ENCODE results near the gene FSTL4. TPM values are rescaled to one million over a fixed set of nuclear protein-coding genes. Genes with fewer than 3 reads are reported as not detected.

FSTL4 gene
- total RNA-seq, 2 donors from 2014 or later = not detected

DNA sequence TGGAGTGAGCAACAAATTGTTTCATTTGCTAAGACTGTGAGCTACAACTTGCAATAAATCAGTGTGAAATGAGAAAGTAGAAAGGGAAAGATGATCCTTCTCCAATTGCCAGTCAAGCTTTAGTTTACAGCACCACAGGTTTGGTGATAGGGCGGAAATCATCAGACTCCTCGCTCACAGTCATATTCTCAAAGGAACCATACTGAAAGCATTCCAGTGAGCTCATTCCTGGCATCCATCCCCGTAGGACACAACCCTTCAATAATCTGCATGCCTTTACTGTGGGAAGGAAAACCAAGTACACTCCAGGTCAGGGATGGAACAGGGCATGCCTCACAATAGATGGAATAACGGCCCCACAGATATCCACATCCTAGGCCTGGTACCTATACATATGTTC lies 80.7 kb downstream of the FSTL4 start:
- no peak for DNase-seq (ENCODE audit: low spot score)
- H3K27me3 ChIP-seq = no peaks in the 10 kb centered on the region
- H3K9me3 ChIP-seq = no peaks in the 10 kb centered on the region
- H3K4me1 ChIP-seq = no peaks in the 10 kb centered on the region
- no peaks in the 10 kb centered on the region for H3K36me3 ChIP-seq
- no peak overlapping the region for H3K4me3 ChIP-seq
- no peak overlapping the region for H3K27ac ChIP-seq
- no peak for TF ChIP-seq CTCF (IDR thresholded peaks at IDR 0.05)

- Histone ChIP-seq H3K27ac (no peak overlapping the region), H3K36me3 (no peaks in the 10 kb centered on the region), H3K9me3 (no peaks in the 10 kb centered on the region), H3K27me3 (no peaks in the 10 kb centered on the region), H3K4me3 (no peak overlapping the region), H3K4me1 (no peaks in the 10 kb centered on the region)
- DNase-seq (ENCODE audit: low spot score) = no peak
- no peak for TF ChIP-seq CTCF (IDR thresholded peaks at IDR 0.05)
Observed at GRCh38 chr5:133531178-133531577, 81.2 kb downstream of the FSTL4 start.

DNA sequence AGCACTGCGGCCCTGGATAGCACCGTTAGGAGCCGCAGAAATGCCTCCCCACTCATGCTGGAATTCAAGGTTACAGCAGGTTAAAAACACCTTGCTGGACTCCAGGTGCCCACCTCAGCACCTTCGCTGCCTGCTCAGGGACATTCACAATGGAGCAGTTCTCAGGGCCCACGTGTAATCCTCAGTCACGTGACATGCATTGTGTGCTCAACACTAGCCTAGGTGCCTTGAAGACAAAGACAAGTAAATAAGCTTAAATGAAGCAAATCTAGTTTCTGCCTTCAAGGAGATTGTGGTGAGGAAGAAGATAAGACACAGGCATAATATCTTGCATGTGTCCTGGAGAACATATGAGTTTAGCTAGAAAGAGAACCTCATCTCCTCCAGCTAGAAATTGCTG lies 82.1 kb downstream of the FSTL4 start:
- Histone ChIP-seq H3K27ac (no peak overlapping the region), H3K9me3 (no peaks in the 10 kb centered on the region), H3K4me1 (no peaks in the 10 kb centered on the region), H3K4me3 (no peak overlapping the region), H3K36me3 (no peaks in the 10 kb centered on the region), H3K27me3 (no peaks in the 10 kb centered on the region)
- DNase-seq (ENCODE audit: low spot score) = no peak
- TF ChIP-seq CTCF (IDR thresholded peaks at IDR 0.05) = no peak

- Histone ChIP-seq H3K4me1 (no peaks in the 10 kb centered on the region), H3K27me3 (no peaks in the 10 kb centered on the region), H3K9me3 (no peaks in the 10 kb centered on the region), H3K4me3 (no peak overlapping the region), H3K36me3 (no peaks in the 10 kb centered on the region), H3K27ac (no peak overlapping the region)
- no peak for DNase-seq (ENCODE audit: low spot score)
- TF ChIP-seq CTCF (IDR thresholded peaks at IDR 0.05) = no peak
Observed at GRCh38 chr5:133528841-133529240, 83.5 kb downstream of the FSTL4 start.

DNA sequence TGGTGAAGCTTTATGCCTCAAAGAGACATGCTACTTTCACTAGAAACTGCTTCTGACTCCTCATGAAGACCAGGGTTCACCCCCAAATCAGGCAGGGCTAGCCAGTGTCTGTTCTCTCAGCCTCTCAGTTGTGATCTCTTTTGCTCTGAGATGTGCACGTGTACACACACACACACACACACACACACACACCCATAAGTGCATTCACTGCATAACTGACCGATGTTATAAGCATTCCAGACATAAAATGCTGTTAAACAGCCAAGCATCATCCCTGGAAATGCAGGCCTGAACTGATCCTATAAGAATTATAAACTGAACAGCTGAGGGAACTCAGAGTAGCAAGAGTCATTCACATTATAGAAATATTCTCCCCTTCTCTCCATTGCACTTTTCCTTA lies 85.0 kb downstream of the FSTL4 start:
- no peaks in the 10 kb centered on the region for H3K27me3 ChIP-seq
- no peak for DNase-seq (ENCODE audit: low spot score)
- H3K4me1 ChIP-seq = no peaks in the 10 kb centered on the region
- no peak overlapping the region for H3K27ac ChIP-seq
- no peaks in the 10 kb centered on the region for H3K9me3 ChIP-seq
- no peaks in the 10 kb centered on the region for H3K36me3 ChIP-seq
- no peak for TF ChIP-seq CTCF (IDR thresholded peaks at IDR 0.05)
- H3K4me3 ChIP-seq = no peak overlapping the region

DNA sequence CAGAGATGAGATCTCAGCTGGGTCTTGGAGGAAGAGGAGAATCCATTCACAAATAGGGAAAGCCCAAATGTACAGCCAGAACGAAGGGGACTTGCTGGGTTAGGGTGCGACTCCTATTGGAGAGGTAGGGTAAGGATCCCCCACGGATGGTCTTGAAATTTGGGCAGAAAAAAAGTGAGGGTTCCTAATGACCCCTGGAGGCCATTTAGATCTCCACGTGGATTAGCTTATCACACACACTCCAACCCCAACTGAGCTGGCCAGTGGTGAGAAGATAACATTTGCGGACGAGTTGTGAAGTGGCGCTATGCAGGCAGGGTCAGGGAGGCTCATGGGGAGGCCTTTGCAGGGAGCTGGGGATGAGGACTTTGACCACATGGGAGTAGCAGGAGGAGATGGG lies 86.0 kb downstream of the FSTL4 start:
- no peak for TF ChIP-seq CTCF (IDR thresholded peaks at IDR 0.05)

More for the DNA sequence above, 86.0 kb downstream of the FSTL4 start:
- no peak for DNase-seq (ENCODE audit: low spot score)
- Histone ChIP-seq H3K27ac (no peak overlapping the region), H3K9me3 (no peaks in the 10 kb centered on the region), H3K4me3 (no peak overlapping the region), H3K36me3 (no peaks in the 10 kb centered on the region), H3K27me3 (no peaks in the 10 kb centered on the region), H3K4me1 (no peaks in the 10 kb centered on the region)
